Activated CD4-positive, alpha-beta T cell treated with anti-CD3 and anti-CD28 coated beads for 36 hours (primary cell): ENCODE results near the gene NFIA. TPM values are rescaled to one million over a fixed set of nuclear protein-coding genes. Genes with fewer than 3 reads are reported as not detected.

Source experiments
- ATAC-seq: fragments of 200-7000 bp; cut with Tn5 transposase; one replicate; pipeline ENCODE4 v1.10.0; 2021; ENCODE audit warnings: mild to moderate bottlenecking, moderate library complexity
- CTCF ChIA-PET: fragments of 350-600 bp; sonication (Branson Sonifier 250); formaldehyde crosslinking; loops from one replicate; lab custom pipeline; 2021; ENCODE audit warnings: antibody characterized with exemption; lab: Charles Lee
- POLR2A ChIA-PET: fragments of 350-600 bp; sonication (Branson Sonifier 250); formaldehyde crosslinking; loops from one replicate; lab custom pipeline; 2021; ENCODE audit warnings: antibody characterized with exemption, inconsistent platforms; lab: Charles Lee
- DNase-seq: peaks from one replicate; pipeline ENCODE4 v3.0.0-alpha.2; 2020
- H3K27ac Mint-ChIP-seq: one replicate; pipeline ENCODE4 v1.8.0; 2021; ENCODE audit warnings: mixed read lengths
- H3K27me3 Mint-ChIP-seq: one replicate; pipeline ENCODE4 v1.8.0; 2021; ENCODE audit warnings: mixed read lengths
- H3K36me3 Mint-ChIP-seq: one replicate; pipeline ENCODE4 v1.8.0; 2021; ENCODE audit warnings: low read depth, mixed read lengths
- H3K4me1 Mint-ChIP-seq: one replicate; pipeline ENCODE4 v1.8.0; 2021; ENCODE audit warnings: mixed read lengths
- H3K4me3 Mint-ChIP-seq: one replicate; pipeline ENCODE4 v1.8.0; 2021; ENCODE audit warnings: mild to moderate bottlenecking, moderate library complexity, mixed read lengths
- H3K9me3 Mint-ChIP-seq: one replicate; pipeline ENCODE4 v1.8.0; 2021; ENCODE audit warnings: low read depth, mixed read lengths
- intact Hi-C, 2 experiments: fragments of 100-400 bp; cut with DNase I in 1 of 2; cut with micrococcal nuclease in 1 of 2; formaldehyde crosslinking; loops; one replicate each; pipeline versions ENCODE4 v1.14.2 to v1.15.1; 2022 to 2024; cut with DNase I, micrococcal nuclease
- total RNA-seq, 2 experiments: library from RNA; stranded (reverse); gene quantifications; one replicate each; pipeline ENCODE4 v1.2.3, GENCODE V29; 2021

NFIA gene
- total RNA-seq, 2 experiments from 2014 or later = 3.0 to 3.2 TPM

DNA sequence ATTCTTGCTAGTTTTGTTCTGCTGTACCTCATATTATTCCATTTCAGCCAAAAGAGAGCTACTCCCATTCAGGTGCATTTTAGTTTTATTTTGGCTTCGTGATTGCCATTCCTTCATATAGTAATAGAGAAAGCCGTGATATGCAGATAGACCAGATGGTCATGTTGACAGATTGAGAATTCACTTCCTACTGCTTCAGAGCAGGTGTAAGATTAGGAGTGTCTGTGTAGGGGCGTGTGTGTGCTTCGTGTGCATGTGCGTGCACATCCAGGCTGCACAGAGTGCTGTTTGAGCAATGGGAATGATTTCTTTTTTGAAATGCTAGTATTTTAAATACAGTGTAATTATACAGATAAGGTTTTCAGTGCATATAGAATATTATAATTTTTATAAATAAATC lies 10.3 kb downstream of the NFIA start:
- ChIA-PET POLR2A (no interaction called here), CTCF (interaction anchor here (2.2 to 3.9 kb wide), 2 partner anchors 43 to 51 kb away, joined by 10 to 19 read pairs; no protein-coding TSS in a partner anchor)
- ATAC-seq (no peak), DNase-seq (no peak)
- no peak overlapping the region for H3K27ac Mint-ChIP-seq
- peaks cover 2% of the 10 kb centered on the region for H3K36me3 Mint-ChIP-seq
- no peaks in the 10 kb centered on the region for H3K9me3 Mint-ChIP-seq
- H3K4me3 Mint-ChIP-seq = no peak overlapping the region
- H3K4me1 Mint-ChIP-seq = peaks cover 8% of the 10 kb centered on the region
- intact Hi-C loops = no loop called here
- peaks cover 5% of the 10 kb centered on the region for H3K27me3 Mint-ChIP-seq

DNA sequence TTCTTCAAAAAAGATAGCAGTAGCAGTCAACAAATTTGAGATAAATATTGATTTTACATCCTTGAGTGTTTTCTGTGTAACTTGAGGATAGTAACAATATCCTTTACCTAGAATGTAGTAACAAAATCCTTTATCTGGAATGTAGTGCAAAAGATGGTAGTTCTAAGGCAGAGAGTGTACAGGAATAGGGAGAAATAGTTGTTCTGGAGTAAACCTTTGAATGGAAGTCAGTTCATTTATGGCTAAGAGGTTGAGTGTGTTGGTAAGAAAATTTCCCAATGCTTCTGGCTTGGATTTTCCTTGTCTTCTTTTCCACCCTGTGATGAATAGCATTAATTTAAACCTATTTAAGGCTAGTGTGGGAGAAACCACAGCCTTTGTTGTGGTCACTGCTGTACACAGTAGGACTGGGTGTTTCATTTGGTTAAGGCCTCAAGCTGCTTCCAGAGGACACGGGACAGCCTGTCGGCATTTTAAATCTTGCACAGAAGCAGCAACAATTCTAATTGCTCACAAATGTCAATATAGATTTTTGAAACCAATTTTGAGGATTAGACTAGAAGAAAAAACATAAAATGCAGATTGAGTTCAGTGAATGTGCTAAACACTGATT lies 11.3 kb downstream of the NFIA start:
- POLR2A ChIA-PET = interaction anchor here (0.6 kb wide), 1 partner anchor 12 kb away, joined by 7 read pairs; no protein-coding TSS in a partner anchor

DNA sequence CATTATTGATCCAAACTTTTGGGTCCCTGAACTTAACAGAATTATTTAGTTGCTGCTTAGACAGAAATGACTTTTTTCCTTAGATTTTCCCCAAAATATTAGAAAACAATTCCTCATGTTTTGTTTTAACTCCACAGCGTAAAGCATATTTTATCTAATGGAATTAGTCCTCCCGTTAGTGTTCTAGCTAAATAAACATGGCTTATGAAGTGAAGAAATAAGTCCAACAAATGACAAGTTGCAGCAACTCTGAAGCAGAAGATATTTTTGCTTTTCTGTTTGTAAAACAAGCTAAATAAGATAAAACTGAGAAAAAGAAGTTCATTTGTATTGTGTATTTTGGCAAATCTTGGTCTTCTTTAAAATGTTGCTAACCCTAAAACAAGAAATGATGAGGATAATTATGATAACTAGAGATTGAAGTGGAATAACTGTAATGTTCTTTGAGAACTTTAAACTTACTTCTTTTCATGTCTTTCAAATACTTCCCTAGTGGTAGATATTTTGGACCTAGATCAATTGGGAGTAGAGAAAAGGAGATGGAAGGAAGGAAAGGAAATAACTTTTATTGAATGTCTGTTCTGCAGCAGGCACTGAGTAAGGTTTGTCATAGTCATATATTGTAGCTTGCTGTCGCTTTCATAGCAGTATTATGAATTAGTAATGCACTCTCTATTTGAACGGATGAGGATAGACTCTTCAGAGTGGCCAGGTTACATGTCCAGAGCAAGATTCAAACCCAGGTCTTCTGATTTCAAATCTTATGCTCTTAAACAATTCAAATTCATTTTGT lies 12.5 kb downstream of the NFIA start:
- Mint-ChIP-seq H3K36me3 (no peaks in the 10 kb centered on the region), H3K9me3 (no peaks in the 10 kb centered on the region), H3K4me1 (peaks cover 15% of the 10 kb centered on the region), H3K27me3 (peaks cover 5% of the 10 kb centered on the region), H3K27ac (no peak overlapping the region), H3K4me3 (no peak overlapping the region)
- no peak for DNase-seq
- intact Hi-C loops = no loop called here
- ChIA-PET POLR2A (interaction anchor here (0.6 kb wide), 1 partner anchor 13 kb away, joined by 7 read pairs; no protein-coding TSS in a partner anchor), CTCF (interaction anchor here (0.7 to 3.9 kb wide), 3 partner anchors 17 to 53 kb away, joined by 3 to 19 read pairs (median 10); no protein-coding TSS in a partner anchor)
- ATAC-seq = peak; percentile 75

More for the DNA sequence above, 11.3 kb downstream of the NFIA start:
- H3K4me3 Mint-ChIP-seq = no peak overlapping the region
- DNase-seq = no peak
- intact Hi-C loops = no loop called here
- H3K27me3 Mint-ChIP-seq = peaks cover 5% of the 10 kb centered on the region
- H3K27ac Mint-ChIP-seq = no peak overlapping the region
- peaks cover 8% of the 10 kb centered on the region for H3K4me1 Mint-ChIP-seq
- ATAC-seq = no peak
- CTCF ChIA-PET = interaction anchor here (0.7 to 3.9 kb wide), 5 partner anchors 10 to 52 kb away, joined by 3 to 19 read pairs (median 4); no protein-coding TSS in a partner anchor
- no peaks in the 10 kb centered on the region for H3K36me3 Mint-ChIP-seq
- H3K9me3 Mint-ChIP-seq = no peaks in the 10 kb centered on the region

DNA sequence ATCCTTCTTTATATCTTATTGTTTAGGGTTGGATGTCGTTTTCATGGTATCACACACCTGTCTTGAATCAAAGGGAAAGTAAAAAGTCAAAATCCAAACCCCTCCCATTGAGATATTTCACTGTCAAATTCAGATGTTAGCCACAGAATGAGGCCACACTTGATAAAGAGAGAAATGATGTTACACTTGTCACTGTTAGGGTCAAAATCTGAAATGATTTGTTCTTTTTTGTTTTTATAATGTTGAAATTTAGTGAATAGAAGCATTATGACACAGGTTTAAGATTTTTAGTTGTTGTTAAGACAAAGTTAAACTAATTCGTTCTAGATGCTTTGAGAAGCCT lies 13.1 kb downstream of the NFIA start:
- Mint-ChIP-seq H3K27me3 (peaks cover 5% of the 10 kb centered on the region), H3K9me3 (no peaks in the 10 kb centered on the region), H3K36me3 (no peaks in the 10 kb centered on the region), H3K4me1 (peaks cover 15% of the 10 kb centered on the region), H3K27ac (no peak overlapping the region), H3K4me3 (no peak overlapping the region)
- POLR2A ChIA-PET = no interaction called here
- peak; percentile 32 for ATAC-seq
- no peak for DNase-seq
- intact Hi-C loops = no loop called here
- CTCF ChIA-PET = interaction anchor here (3.9 kb wide), 1 partner anchor 46 kb away, joined by 19 read pairs; no protein-coding TSS in a partner anchor

- Mint-ChIP-seq H3K27me3 (peaks cover 5% of the 10 kb centered on the region), H3K27ac (no peak overlapping the region), H3K4me1 (peaks cover 13% of the 10 kb centered on the region), H3K9me3 (no peaks in the 10 kb centered on the region), H3K4me3 (no peak overlapping the region), H3K36me3 (no peaks in the 10 kb centered on the region)
- POLR2A ChIA-PET = no interaction called here
- intact Hi-C loops = no loop called here
- DNase-seq (no peak), ATAC-seq (peak; percentile 59)
- CTCF ChIA-PET = interaction anchor here (1.0 to 1.9 kb wide), 2 partner anchors 48 to 354 kb away, joined by 4 read pairs; no protein-coding TSS in a partner anchor
These were observed 15.0 kb downstream of the NFIA start for GRCh38 chr1:61097317-61097716.

DNA sequence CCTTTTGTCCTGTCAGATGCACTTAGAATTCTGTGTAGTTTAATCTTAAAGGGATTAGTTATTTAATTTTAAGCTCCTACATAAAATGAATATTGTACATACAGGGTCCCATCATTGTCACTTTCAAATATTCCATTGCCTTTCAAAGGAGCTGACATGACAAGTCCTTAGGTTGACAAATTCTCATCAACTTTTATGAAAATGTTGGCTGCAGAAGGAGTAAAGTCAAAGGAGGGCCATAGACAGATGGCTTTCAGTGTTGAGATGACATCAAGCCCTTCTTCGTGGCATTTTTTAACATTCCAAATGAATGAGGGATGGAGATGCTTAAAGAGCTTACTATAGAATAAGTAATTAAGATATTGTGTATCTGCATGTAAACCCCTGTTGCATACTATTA lies 15.4 kb downstream of the NFIA start:
- no peaks in the 10 kb centered on the region for H3K9me3 Mint-ChIP-seq

GRCh38 chr1:61098333-61098732 lies 16.0 kb downstream of the NFIA start:
- intact Hi-C loops = no loop called here
- DNase-seq (no peak), ATAC-seq (no peak)
- no peak overlapping the region for H3K27ac Mint-ChIP-seq
- peaks cover 13% of the 10 kb centered on the region for H3K4me1 Mint-ChIP-seq
- H3K4me3 Mint-ChIP-seq = no peak overlapping the region
- CTCF ChIA-PET = interaction anchor here (1.1 to 1.9 kb wide), 3 partner anchors 9 to 353 kb away, joined by 3 to 4 read pairs (median 4); no protein-coding TSS in a partner anchor
- no peaks in the 10 kb centered on the region for H3K9me3 Mint-ChIP-seq
- peaks cover 5% of the 10 kb centered on the region for H3K27me3 Mint-ChIP-seq
- POLR2A ChIA-PET = no interaction called here
- no peaks in the 10 kb centered on the region for H3K36me3 Mint-ChIP-seq

More for the DNA sequence above, 15.4 kb downstream of the NFIA start:
- Mint-ChIP-seq H3K36me3 (no peaks in the 10 kb centered on the region), H3K4me1 (peaks cover 13% of the 10 kb centered on the region), H3K4me3 (no peak overlapping the region), H3K27me3 (peaks cover 5% of the 10 kb centered on the region), H3K27ac (no peak overlapping the region)
- CTCF ChIA-PET = interaction anchor here (1.0 to 1.9 kb wide), 4 partner anchors 8 to 354 kb away, joined by 3 to 4 read pairs (median 4); no protein-coding TSS in a partner anchor
- intact Hi-C loops = no loop called here
- DNase-seq (no peak), ATAC-seq (no peak)
- POLR2A ChIA-PET = no interaction called here

GRCh38 chr1:61098906-61099437 lies 16.6 kb downstream of the NFIA start:
- no peaks in the 10 kb centered on the region for H3K9me3 Mint-ChIP-seq

GRCh38 chr1:61100578-61100977 lies 18.2 kb downstream of the NFIA start:
- H3K4me1 Mint-ChIP-seq = peaks cover 11% of the 10 kb centered on the region
- H3K36me3 Mint-ChIP-seq = no peaks in the 10 kb centered on the region
- intact Hi-C loops = no loop called here
- ChIA-PET CTCF (interaction anchor here (1.0 to 1.8 kb wide), 2 partner anchors 14 to 50 kb away, joined by 5 to 7 read pairs; no protein-coding TSS in a partner anchor), POLR2A (no interaction called here)
- H3K27ac Mint-ChIP-seq = no peak overlapping the region
- no peak for DNase-seq
- no peaks in the 10 kb centered on the region for H3K27me3 Mint-ChIP-seq
- no peaks in the 10 kb centered on the region for H3K9me3 Mint-ChIP-seq
- H3K4me3 Mint-ChIP-seq = no peak overlapping the region
- ATAC-seq = no peak

More at GRCh38 chr1:61098906-61099437, 16.6 kb downstream of the NFIA start:
- peak; percentile 65 for ATAC-seq
- Mint-ChIP-seq H3K27ac (no peak overlapping the region), H3K27me3 (peaks cover 5% of the 10 kb centered on the region), H3K4me3 (no peak overlapping the region), H3K4me1 (peaks cover 13% of the 10 kb centered on the region), H3K36me3 (no peaks in the 10 kb centered on the region)
- intact Hi-C loops = no loop called here
- ChIA-PET POLR2A (no interaction called here), CTCF (interaction anchor here (1.9 kb wide), 1 partner anchor 353 kb away, joined by 4 read pairs; no protein-coding TSS in a partner anchor)
- peak; percentile 26 for DNase-seq

DNA sequence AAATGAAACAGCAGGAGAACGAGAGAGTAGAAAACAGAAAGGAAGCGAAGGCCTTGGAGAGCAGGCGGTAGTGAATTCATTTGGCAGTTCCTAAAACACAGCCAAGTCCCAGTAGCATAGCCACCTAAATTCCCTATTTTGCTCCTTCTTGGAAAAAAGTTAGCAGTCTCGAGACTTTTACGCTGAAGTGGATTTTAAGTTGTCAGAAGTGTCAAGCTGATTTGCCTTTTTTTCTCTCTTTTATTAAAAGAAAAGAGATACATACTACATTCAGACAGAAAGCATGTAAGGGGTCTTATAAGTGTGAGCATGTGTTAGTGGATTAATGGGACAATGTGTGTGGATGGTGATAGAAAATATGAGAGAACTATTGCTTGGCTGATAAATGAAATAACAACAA lies 19.2 kb downstream of the NFIA start:
- Mint-ChIP-seq H3K27me3 (no peaks in the 10 kb centered on the region), H3K9me3 (no peaks in the 10 kb centered on the region), H3K4me1 (peaks cover 11% of the 10 kb centered on the region), H3K4me3 (no peak overlapping the region), H3K27ac (no peak overlapping the region), H3K36me3 (no peaks in the 10 kb centered on the region)
- intact Hi-C loops = no loop called here
- DNase-seq (no peak), ATAC-seq (no peak)
- ChIA-PET CTCF (interaction anchor here (1.8 kb wide), 1 partner anchor 51 kb away, joined by 5 read pairs; no protein-coding TSS in a partner anchor), POLR2A (interaction anchor here (0.6 kb wide), 1 partner anchor 19 kb away, joined by 3 read pairs; the partner anchor contains the start of gene NFIA)

DNA sequence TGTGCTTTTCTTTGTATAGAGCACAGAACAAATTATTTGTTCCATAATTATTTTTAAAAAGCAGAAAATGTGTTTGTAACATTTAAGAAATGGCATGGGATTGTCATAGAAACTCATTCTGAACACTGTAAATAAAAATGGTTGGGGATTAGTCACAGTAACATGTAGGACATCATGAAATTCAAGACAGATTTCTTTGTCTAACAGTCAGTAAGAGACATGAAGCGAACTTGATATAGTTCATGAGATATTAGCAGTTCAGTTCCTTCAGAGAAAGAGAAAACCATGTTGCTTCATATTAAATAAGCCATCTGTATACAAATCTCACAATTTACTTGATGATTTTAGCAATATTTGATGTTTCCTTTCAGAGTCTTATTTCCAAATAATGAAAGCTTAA lies 19.7 kb downstream of the NFIA start:
- intact Hi-C loops = no loop called here
- no peak overlapping the region for H3K4me3 Mint-ChIP-seq
- ATAC-seq (no peak), DNase-seq (no peak)
- no peaks in the 10 kb centered on the region for H3K36me3 Mint-ChIP-seq
- no peaks in the 10 kb centered on the region for H3K27me3 Mint-ChIP-seq
- no peak overlapping the region for H3K27ac Mint-ChIP-seq
- POLR2A ChIA-PET = no interaction called here
- H3K4me1 Mint-ChIP-seq = peaks cover 11% of the 10 kb centered on the region
- CTCF ChIA-PET = interaction anchor here (1.6 kb wide), 1 partner anchor 11 kb away, joined by 6 read pairs; no protein-coding TSS in a partner anchor
- no peaks in the 10 kb centered on the region for H3K9me3 Mint-ChIP-seq
